Measurements from ENCODE around the gene TRIM65. TPM values are rescaled to one million over a fixed set of nuclear protein-coding genes. Genes with fewer than 3 reads are reported as not detected.

The TRIM65 gene
- total and polyA plus RNA-seq, 2 of the 13 experiments (the other 11 are each of a cell fraction or from before 2014, with no cell fraction given): 10.3 to 22.4 TPM

DNA sequence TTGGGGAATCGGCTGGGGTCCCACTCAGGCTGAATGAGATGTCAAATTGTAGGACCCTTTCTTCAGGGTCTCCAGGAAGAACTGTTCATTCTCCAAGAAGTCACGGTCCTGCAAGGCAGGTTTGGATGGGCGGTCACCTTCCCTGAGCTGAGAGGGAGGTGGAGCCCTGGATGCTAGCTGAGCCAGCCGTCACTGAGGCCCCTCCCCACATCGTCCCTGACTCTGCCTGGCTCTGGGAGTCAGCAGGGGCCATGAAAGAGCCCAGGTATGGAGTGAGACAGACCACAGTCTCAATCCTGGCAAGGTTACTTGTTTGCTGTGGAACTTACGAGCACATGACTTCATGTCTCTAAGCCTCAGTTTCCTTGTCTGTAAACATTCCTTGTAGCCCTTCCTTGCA is 13.9 kb upstream of the TRIM65 start (continued):
- TF ChIP-seq, protein P1, sequence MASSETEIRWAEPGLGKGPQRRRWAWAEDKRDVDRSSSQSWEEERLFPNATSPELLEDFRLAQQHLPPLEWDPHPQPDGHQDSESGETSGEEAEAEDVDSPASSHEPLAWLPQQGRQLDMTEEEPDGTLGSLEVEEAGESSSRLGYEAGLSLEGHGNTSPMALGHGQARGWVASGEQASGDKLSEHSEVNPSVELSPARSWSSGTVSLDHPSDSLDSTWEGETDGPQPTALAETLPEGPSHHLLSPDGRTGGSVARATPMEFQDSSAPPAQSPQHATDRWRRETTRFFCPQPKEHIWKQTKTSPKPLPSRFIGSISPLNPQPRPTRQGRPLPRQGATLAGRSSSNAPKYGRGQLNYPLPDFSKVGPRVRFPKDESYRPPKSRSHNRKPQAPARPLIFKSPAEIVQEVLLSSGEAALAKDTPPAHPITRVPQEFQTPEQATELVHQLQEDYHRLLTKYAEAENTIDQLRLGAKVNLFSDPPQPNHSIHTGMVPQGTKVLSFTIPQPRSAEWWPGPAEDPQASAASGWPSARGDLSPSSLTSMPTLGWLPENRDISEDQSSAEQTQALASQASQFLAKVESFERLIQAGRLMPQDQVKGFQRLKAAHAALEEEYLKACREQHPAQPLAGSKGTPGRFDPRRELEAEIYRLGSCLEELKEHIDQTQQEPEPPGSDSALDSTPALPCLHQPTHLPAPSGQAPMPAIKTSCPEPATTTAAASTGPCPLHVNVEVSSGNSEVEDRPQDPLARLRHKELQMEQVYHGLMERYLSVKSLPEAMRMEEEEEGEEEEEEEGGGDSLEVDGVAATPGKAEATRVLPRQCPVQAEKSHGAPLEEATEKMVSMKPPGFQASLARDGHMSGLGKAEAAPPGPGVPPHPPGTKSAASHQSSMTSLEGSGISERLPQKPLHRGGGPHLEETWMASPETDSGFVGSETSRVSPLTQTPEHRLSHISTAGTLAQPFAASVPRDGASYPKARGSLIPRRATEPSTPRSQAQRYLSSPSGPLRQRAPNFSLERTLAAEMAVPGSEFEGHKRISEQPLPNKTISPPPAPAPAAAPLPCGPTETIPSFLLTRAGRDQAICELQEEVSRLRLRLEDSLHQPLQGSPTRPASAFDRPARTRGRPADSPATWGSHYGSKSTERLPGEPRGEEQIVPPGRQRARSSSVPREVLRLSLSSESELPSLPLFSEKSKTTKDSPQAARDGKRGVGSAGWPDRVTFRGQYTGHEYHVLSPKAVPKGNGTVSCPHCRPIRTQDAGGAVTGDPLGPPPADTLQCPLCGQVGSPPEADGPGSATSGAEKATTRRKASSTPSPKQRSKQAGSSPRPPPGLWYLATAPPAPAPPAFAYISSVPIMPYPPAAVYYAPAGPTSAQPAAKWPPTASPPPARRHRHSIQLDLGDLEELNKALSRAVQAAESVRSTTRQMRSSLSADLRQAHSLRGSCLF (CRISPR knock-in tag; IDR thresholded peaks at IDR 0.05; ENCODE audit: borderline replicate concordance): no peak
- TF ChIP-seq, protein P2, sequence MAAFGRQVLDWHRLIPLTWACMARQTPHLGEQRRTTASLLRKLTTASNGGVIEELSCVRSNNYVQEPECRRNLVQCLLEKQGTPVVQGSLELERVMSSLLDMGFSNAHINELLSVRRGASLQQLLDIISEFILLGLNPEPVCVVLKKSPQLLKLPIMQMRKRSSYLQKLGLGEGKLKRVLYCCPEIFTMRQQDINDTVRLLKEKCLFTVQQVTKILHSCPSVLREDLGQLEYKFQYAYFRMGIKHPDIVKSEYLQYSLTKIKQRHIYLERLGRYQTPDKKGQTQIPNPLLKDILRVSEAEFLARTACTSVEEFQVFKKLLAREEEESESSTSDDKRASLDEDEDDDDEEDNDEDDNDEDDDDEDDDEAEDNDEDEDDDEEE (CRISPR knock-in tag; IDR thresholded peaks at IDR 0.05): no peak
- TF ChIP-seq TCF7 (IDR thresholded peaks at IDR 0.05; ENCODE audit: low read depth): no peak
- no peak for TF ChIP-seq GTF3A (CRISPR knock-in tag; conservative IDR thresholded peaks at IDR 0.05)

DNA sequence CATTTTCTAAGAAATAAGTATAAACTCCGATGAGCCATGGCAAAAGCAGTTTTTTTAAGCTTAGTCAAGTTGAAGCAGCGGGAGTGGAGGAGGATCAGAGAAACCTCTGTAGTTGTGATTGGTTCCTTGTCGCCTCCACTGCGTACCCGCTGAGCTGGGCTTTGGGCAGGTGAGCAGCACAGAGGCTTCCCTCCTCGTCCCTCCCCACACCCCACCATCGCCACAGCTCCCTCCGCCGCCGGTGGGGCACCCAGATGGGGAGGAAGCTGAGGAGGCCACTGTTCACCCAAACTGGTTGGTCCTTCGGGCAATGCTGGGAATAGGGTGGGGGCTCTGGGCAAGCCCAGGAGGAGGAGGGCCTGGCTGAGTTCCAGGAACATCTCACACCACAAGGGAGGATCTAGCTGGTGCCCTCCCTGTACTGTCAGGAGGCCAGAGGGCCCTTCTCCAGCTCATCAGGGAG is 13.1 kb upstream of the TRIM65 start:
- 69% methylated on average over 11 of the region's 11 CpGs for WGBS (ENCODE audit: low lambda C conversion rate)
- POLR2A ChIA-PET: interaction anchor here (1.0 to 3.6 kb wide), 5 partner anchors 13 to 130 kb away, joined by 3 to 16 read pairs (median 6); partner anchors contain the start of gene TRIM47
- ATAC-seq (no peak), DNase-seq (ENCODE audit: low spot score) (no peak), FAIRE-seq (no peak)
- in situ Hi-C loops (cut with HindIII; ENCODE audit: extremely low pct_ligation_motif_present, low pct_unique_long_range_greater_than_20kb): loop anchor here (5.0 kb wide), 1 partner anchor 97 kb away; no protein-coding TSS in a partner anchor
- no peaks in the 10 kb centered on the region for H4K20me1 ChIP-seq (ENCODE audit: insufficient read depth, low read length)
- no peak overlapping the region for H3K4me3 ChIP-seq (replicated peaks in 1 of 3; ENCODE audit: insufficient read depth in 1 of 3, low read depth in 2 of 3, low read length in 3 of 3)
- H3K4me1 ChIP-seq (ENCODE audit: insufficient read depth, low read length): peaks cover 28% of the 10 kb centered on the region
- no peak overlapping the region for H3K9ac ChIP-seq (ENCODE audit: insufficient read depth, low read depth, low read length)
- no peak overlapping the region for H3K27ac ChIP-seq (ENCODE audit: extremely low read length, insufficient read depth, low read length)
- H3K27me3 ChIP-seq (ENCODE audit: control insufficient read depth in 1 of 2, insufficient read depth in 2 of 2, low read length in 2 of 2): no peaks in the 10 kb centered on the region
- H3K36me3 ChIP-seq (replicated peaks in 1 of 2; ENCODE audit: control insufficient read depth in 1 of 2, insufficient read depth in 2 of 2, low read length in 2 of 2): no peaks in the 10 kb centered on the region
- CTCF ChIA-PET (ENCODE audit: low intra/inter-chr PET ratio, low total read pairs): no interaction called here
- H3K79me2 ChIP-seq (ENCODE audit: insufficient read depth, low read length): no peaks in the 10 kb centered on the region
- no peak overlapping the region for H3K4me2 ChIP-seq (ENCODE audit: low read depth, low read length)
- H3K9me3 ChIP-seq (ENCODE audit: low read length): no peaks in the 10 kb centered on the region
- BruUV-seq (replicated peaks): no TSS peak
- intact Hi-C loops (cut with micrococcal nuclease; ENCODE audit: unreplicated experiment): no loop called here
- no peak overlapping the region for H2AFZ ChIP-seq (ENCODE audit: low read length)
- TF ChIP-seq ZC3H13 (CRISPR knock-in tag; IDR thresholded peaks at IDR 0.05) (no peak), PRPF4 (IDR thresholded peaks at IDR 0.05; ENCODE audit: low read depth, low read length, poor library complexity, severe bottlenecking) (no peak), PPARG (CRISPR knock-in tag; conservative IDR thresholded peaks at IDR 0.05) (no peak), KDM5B (CRISPR knock-in tag; IDR thresholded peaks at IDR 0.05; ENCODE audit: borderline replicate concordance) (no peak), CAMTA2 (CRISPR knock-in tag; IDR thresholded peaks at IDR 0.05; ENCODE audit: borderline replicate concordance) (no peak), ZNF776 (CRISPR knock-in tag; IDR thresholded peaks at IDR 0.05) (no peak), MED8 (CRISPR knock-in tag; IDR thresholded peaks at IDR 0.05; ENCODE audit: insufficient replicate concordance) (no peak), SAP130 (CRISPR knock-in tag; IDR thresholded peaks at IDR 0.05; ENCODE audit: low read depth) (no peak), PITX1 (CRISPR knock-in tag; IDR thresholded peaks at IDR 0.05) (no peak)
- TF ChIP-seq, protein P3, sequence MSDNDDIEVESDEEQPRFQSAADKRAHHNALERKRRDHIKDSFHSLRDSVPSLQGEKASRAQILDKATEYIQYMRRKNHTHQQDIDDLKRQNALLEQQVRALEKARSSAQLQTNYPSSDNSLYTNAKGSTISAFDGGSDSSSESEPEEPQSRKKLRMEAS (IDR thresholded peaks at IDR 0.05): no peak
- TF ChIP-seq, protein P4, sequence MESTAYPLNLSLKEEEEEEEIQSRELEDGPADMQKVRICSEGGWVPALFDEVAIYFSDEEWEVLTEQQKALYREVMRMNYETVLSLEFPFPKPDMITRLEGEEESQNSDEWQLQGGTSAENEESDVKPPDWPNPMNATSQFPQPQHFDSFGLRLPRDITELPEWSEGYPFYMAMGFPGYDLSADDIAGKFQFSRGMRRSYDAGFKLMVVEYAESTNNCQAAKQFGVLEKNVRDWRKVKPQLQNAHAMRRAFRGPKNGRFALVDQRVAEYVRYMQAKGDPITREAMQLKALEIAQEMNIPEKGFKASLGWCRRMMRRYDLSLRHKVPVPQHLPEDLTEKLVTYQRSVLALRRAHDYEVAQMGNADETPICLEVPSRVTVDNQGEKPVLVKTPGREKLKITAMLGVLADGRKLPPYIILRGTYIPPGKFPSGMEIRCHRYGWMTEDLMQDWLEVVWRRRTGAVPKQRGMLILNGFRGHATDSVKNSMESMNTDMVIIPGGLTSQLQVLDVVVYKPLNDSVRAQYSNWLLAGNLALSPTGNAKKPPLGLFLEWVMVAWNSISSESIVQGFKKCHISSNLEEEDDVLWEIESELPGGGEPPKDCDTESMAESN (CRISPR knock-in tag; conservative IDR thresholded peaks at IDR 0.05): no peak

Data from HepG2 (cell line).